AG09319 (cell line): ENCODE measurements around the gene ATP5F1B.

Source experiments
- DNase-seq: peaks from one replicate; pipeline ENCODE4 v3.0.0-alpha.2; 2010; ENCODE audit warnings: low read depth; ENCODE audit errors: extremely low read depth
- CTCF ChIP-seq: IDR thresholded peaks from 2 replicates; pipeline ENCODE4 v1.5.1; 2011; ENCODE audit warnings: low read depth, mild to moderate bottlenecking, inconsistent platforms, low read length, moderate library complexity

Gene ATP5F1B

GRCh38 chr12:56682323-56682722 lies 36.5 kb upstream of the ATP5F1B start:
- DNase-seq = no peak
- TF ChIP-seq CTCF = no peak

GRCh38 chr12:56679883-56680575 lies 34.2 kb upstream of the ATP5F1B start:
- no peak for DNase-seq
- no peak for TF ChIP-seq CTCF

- TF ChIP-seq CTCF = no peak
- DNase-seq = no peak
Observed at GRCh38 chr12:56678852-56679251, 33.1 kb upstream of the ATP5F1B start.

- DNase-seq = no peak
- no peak for TF ChIP-seq CTCF
Observed at GRCh38 chr12:56677680-56678079, 31.9 kb upstream of the ATP5F1B start.

- DNase-seq = no peak
- TF ChIP-seq CTCF = no peak
Observed at GRCh38 chr12:56676851-56677580, 31.2 kb upstream of the ATP5F1B start.

- no peak for TF ChIP-seq CTCF
- DNase-seq = no peak
Observed at GRCh38 chr12:56671608-56672007, 25.8 kb upstream of the ATP5F1B start.

GRCh38 chr12:56670836-56671235 lies 25.1 kb upstream of the ATP5F1B start:
- TF ChIP-seq CTCF = no peak
- DNase-seq = no peak
